ENCODE data around the gene EFNA2. TPM values are rescaled to one million over a fixed set of nuclear protein-coding genes. Genes with fewer than 3 reads are reported as not detected.
A peak's percentile ranks its signal among the peaks of the same experiment; 100 is the strongest.

EFNA2 gene
- total RNA-seq, 4 donors from 2014 or later = not detected

DNA sequence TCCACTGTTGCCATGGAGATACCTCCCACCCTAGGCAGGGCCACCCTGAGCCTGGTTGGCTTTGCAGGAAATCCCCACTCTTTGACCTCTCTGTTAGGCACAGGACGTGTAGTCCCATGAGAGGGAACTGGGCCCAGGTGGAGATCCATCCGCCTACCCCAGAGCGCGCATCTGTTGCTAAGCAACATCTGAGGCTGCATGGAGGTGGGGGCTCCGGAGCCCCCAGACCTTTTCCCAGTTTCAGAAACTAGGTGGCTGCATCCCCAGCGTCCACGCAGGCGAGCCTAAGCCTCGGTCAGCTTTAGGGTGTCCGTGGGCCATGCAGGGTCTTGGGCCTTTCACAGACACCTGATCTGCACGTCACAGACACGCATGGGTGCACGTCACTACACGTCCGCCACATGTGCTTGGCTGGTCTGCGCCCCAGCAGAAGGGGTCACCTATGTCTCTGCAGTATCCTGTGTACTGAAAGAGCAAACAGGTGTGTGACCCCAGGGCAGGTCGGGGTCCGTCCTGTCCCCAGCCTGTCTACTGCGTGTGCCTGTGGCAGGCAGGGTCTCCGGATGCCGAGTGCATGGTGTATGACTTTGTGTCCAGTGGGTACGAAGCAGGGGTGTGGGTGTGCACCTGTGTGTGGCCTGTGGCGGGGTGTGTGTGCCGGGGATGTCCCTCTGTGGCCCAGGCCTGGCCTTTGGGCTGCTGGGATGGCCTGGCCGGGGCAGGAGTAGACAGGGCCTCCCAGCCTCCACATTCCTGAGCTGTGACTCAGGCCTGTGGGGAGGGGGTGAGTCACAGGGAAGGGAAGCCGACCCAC, 20.7 kb upstream of the EFNA2 start:
- Histone ChIP-seq H3K4me3 (peak overlapping the region; percentile 55 to 65 (median 60)), H3K27me3 (peaks cover 0 to 3% (median 0%) of the 10 kb centered on the region in 4 donors), H3K9me3 (no peaks in the 10 kb centered on the region), H3K27ac (replicated peaks in 1 of 4) (peak overlapping the region; percentile 99 to 100 (median 100)), H3K36me3 (no peaks in the 10 kb centered on the region), H3K4me1 (peaks cover 70 to 83% (median 76%) of the 10 kb centered on the region in 4 donors)
- WGBS = 68% methylated on average over 13 of the region's 26 CpGs
- intact Hi-C loops (cut with DNase I) = no loop called here
- no peak for DNase-seq (ENCODE audit: extremely low spot score)
- peak; percentile 60 to 77 for TF ChIP-seq POLR2AphosphoS5 (IDR thresholded peaks at IDR 0.05)
- TF ChIP-seq EP300 (IDR thresholded peaks at IDR 0.05) = no peak

- H3K9me3 ChIP-seq = no peaks in the 10 kb centered on the region
- TF ChIP-seq, protein P1, sequence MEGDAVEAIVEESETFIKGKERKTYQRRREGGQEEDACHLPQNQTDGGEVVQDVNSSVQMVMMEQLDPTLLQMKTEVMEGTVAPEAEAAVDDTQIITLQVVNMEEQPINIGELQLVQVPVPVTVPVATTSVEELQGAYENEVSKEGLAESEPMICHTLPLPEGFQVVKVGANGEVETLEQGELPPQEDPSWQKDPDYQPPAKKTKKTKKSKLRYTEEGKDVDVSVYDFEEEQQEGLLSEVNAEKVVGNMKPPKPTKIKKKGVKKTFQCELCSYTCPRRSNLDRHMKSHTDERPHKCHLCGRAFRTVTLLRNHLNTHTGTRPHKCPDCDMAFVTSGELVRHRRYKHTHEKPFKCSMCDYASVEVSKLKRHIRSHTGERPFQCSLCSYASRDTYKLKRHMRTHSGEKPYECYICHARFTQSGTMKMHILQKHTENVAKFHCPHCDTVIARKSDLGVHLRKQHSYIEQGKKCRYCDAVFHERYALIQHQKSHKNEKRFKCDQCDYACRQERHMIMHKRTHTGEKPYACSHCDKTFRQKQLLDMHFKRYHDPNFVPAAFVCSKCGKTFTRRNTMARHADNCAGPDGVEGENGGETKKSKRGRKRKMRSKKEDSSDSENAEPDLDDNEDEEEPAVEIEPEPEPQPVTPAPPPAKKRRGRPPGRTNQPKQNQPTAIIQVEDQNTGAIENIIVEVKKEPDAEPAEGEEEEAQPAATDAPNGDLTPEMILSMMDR (IDR thresholded peaks at IDR 0.05) = no peak
- TF ChIP-seq POLR2AphosphoS5 (IDR thresholded peaks at IDR 0.05) (no peak), POLR2A (IDR thresholded peaks at IDR 0.05; ENCODE audit: low read depth) (no peak), EP300 (IDR thresholded peaks at IDR 0.05) (no peak)
- DNase-seq (ENCODE audit: extremely low spot score) = no peak
Measured at GRCh38 chr19:1265615-1266128, 20.0 kb upstream of the EFNA2 start.

DNA sequence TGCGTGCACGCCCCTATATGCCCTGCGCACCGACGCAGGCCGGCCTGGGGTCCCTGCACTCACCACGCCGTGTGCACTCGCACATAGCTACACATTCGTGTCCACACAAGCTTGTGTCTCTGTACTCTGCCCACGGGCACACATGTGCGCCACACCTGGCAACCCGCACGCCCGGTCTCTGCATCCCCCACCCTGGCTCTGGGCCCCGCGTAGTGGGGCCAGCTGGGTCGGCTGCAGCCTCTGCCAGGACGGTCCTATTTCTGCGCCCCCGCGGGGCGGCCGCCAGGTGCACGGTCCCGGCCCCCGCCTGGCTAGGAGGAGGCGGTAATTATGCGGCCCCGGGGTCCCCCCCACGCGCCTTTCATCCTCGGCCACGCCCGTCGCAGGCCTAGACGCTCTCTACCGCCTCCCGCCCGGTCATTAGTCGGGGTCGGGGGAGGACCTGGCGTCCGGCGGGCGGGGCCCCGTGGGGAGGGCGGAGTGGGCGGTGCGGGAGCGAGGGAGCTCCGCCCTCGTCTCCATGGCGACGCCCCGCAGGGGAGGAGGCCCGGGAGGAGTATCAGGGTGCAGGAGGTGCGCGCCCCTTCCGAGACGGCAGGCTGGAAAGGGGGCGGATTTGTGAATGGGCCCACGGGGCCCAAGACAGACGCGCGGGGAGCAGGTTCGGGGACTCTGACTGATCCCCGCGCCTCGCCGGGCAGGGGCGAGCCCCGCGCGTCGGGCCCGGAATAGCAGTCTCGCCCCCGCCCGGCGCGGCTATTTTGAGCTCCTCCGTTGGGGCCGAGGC, 19.4 kb upstream of the EFNA2 start:
- peaks cover 72 to 85% (median 77%) of the 10 kb centered on the region in 4 donors for H3K4me1 ChIP-seq
- TF ChIP-seq POLR2A (IDR thresholded peaks at IDR 0.05; ENCODE audit: low read depth) (peak; percentile 7), EP300 (IDR thresholded peaks at IDR 0.05) (no peak), POLR2AphosphoS5 (IDR thresholded peaks at IDR 0.05) (peak; percentile 44 to 49)
- TF ChIP-seq, protein P1 (IDR thresholded peaks at IDR 0.05) = no peak

More at GRCh38 chr19:1265615-1266128, 20.0 kb upstream of the EFNA2 start:
- Histone ChIP-seq H3K4me1 (peaks cover 69 to 83% (median 76%) of the 10 kb centered on the region in 4 donors), H3K36me3 (peaks cover 0 to 3% (median under 1%) of the 10 kb centered on the region in 4 donors), H3K27ac (replicated peaks in 1 of 4) (peak overlapping the region; percentile 99 to 100 (median 100)), H3K4me3 (peak overlapping the region; percentile 55 to 65 (median 60)), H3K27me3 (peaks cover 0 to 3% (median 0%) of the 10 kb centered on the region in 4 donors)
- intact Hi-C loops (cut with DNase I) = no loop called here
- WGBS = 9% methylated on average over 10 of the region's 28 CpGs

GRCh38 chr19:1266916-1267476, 18.7 kb upstream of the EFNA2 start:
- Histone ChIP-seq H3K4me1 (peaks cover 72 to 85% (median 77%) of the 10 kb centered on the region in 4 donors), H3K9me3 (no peaks in the 10 kb centered on the region), H3K4me3 (peak overlapping the region; percentile 55 to 65 (median 60)), H3K36me3 (peaks cover 11 to 16% (median 13%) of the 10 kb centered on the region in 4 donors), H3K27me3 (no peaks in the 10 kb centered on the region), H3K27ac (replicated peaks in 1 of 4) (peak overlapping the region; percentile 99 to 100 (median 100))
- peak in 1 of 2 donors; percentile 72 for TF ChIP-seq POLR2AphosphoS5 (IDR thresholded peaks at IDR 0.05)
- TF ChIP-seq EP300 (IDR thresholded peaks at IDR 0.05) = no peak
- TF ChIP-seq, protein P1 (IDR thresholded peaks at IDR 0.05) = peak; percentile 98 to 100 (median 99)
- intact Hi-C loops (cut with DNase I) = loop anchor here (1.0 kb wide), 1 partner anchor 23 kb away; no protein-coding TSS in a partner anchor
- 4% methylated on average over 9 of the region's 59 CpGs for WGBS
- no peak for DNase-seq (ENCODE audit: extremely low spot score)

More for the DNA sequence above, 19.4 kb upstream of the EFNA2 start:
- WGBS = 0% methylated on average over 32 of the region's 84 CpGs
- no peak for DNase-seq (ENCODE audit: extremely low spot score)
- Histone ChIP-seq H3K27me3 (no peaks in the 10 kb centered on the region), H3K27ac (replicated peaks in 1 of 4) (peak overlapping the region; percentile 99 to 100 (median 100)), H3K9me3 (no peaks in the 10 kb centered on the region), H3K36me3 (peaks cover 4 to 9% (median 7%) of the 10 kb centered on the region in 4 donors), H3K4me3 (peak overlapping the region; percentile 55 to 65 (median 60))
- intact Hi-C loops (cut with DNase I) = no loop called here
